Endothelial cell (in vitro differentiated cells): ENCODE results near the gene INIP. TPM values are rescaled to one million over a fixed set of nuclear protein-coding genes. Genes with fewer than 3 reads are reported as not detected.

ENCODE experiments used
- DNase-seq: peaks from one replicate; pipeline ENCODE4 v3.0.0; 2021; ENCODE audit warnings: low spot score
- H3K27ac Mint-ChIP-seq: one replicate; pipeline ENCODE4 v1.8.0; 2021; ENCODE audit warnings: mixed read lengths, inconsistent platforms; ENCODE audit not compliant: unreplicated experiment
- H3K27me3 Mint-ChIP-seq: one replicate; pipeline ENCODE4 v1.8.0; 2021; ENCODE audit warnings: mild to moderate bottlenecking, moderate library complexity, mixed read lengths, inconsistent platforms; ENCODE audit not compliant: unreplicated experiment
- H3K36me3 Mint-ChIP-seq: one replicate; pipeline ENCODE4 v1.8.0; 2021; ENCODE audit warnings: mild to moderate bottlenecking, low read depth, mixed read lengths, inconsistent platforms; ENCODE audit not compliant: unreplicated experiment
- H3K4me1 Mint-ChIP-seq: one replicate; pipeline ENCODE4 v1.8.0; 2021; ENCODE audit warnings: mild to moderate bottlenecking, mixed read lengths, inconsistent platforms; ENCODE audit not compliant: unreplicated experiment
- H3K4me3 Mint-ChIP-seq: one replicate; pipeline ENCODE4 v1.8.0; 2021; ENCODE audit warnings: mild to moderate bottlenecking, mixed read lengths, inconsistent platforms; ENCODE audit not compliant: unreplicated experiment
- H3K9me3 Mint-ChIP-seq: one replicate; pipeline ENCODE4 v1.8.0; 2021; ENCODE audit warnings: mixed read lengths, inconsistent platforms; ENCODE audit not compliant: unreplicated experiment
- total RNA-seq: library from RNA; stranded (reverse); fragmentation: NEBNext Ultra II Directional; extraction: Animal tissue kit (Norgen Biotek cat#: 25700); gene quantifications from one replicate; pipeline ENCODE4 v1.2.1, GENCODE V29; 2021; ENCODE audit not compliant: unreplicated experiment
- TF ChIP-seq, protein P1 (sequence below): fragments of 200-600 bp; sonication (generic); IDR thresholded peaks from one replicate; pipeline ENCODE4 v1.5.0; 2021; ENCODE audit warnings: antibody characterized with exemption; ENCODE audit not compliant: unreplicated experiment

Gene INIP
- total RNA-seq, 1 donor from 2014 or later: 20.8 TPM

DNA sequence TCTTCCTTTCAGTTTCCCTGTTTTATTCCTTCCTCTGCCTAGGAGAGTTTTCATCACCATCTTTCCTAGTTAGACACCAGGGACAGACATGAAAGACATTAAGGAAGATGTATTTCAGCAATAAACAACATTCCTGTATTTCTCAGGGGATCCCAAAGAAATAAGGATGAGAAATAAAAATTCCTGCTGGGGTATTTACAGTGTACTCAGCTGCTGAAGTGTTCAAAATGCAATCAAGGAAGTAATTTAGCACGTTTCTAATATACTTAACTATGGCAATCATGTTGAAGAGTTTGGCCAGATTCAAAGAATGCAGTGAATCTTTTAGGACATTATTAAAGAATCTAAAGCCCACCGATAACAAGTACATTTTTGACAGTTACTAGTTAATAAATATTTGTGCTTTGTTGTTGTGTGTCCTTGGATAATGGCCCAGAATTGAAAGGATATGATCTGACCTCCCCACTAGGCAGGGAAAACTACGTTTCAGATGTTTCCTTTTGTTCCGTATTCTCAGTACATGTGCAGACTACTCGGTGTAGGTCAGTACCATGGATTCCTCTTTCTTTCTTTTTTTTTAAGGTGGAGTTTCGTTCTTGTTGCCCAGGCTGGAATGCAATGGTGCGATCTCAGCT is 46.8 kb downstream of the INIP start:
- Mint-ChIP-seq H3K4me1 (no peaks in the 10 kb centered on the region), H3K9me3 (no peaks in the 10 kb centered on the region), H3K36me3 (no peaks in the 10 kb centered on the region), H3K27ac (no peak overlapping the region), H3K4me3 (no peak overlapping the region), H3K27me3 (peaks cover 3% of the 10 kb centered on the region)
- TF ChIP-seq, protein P1, sequence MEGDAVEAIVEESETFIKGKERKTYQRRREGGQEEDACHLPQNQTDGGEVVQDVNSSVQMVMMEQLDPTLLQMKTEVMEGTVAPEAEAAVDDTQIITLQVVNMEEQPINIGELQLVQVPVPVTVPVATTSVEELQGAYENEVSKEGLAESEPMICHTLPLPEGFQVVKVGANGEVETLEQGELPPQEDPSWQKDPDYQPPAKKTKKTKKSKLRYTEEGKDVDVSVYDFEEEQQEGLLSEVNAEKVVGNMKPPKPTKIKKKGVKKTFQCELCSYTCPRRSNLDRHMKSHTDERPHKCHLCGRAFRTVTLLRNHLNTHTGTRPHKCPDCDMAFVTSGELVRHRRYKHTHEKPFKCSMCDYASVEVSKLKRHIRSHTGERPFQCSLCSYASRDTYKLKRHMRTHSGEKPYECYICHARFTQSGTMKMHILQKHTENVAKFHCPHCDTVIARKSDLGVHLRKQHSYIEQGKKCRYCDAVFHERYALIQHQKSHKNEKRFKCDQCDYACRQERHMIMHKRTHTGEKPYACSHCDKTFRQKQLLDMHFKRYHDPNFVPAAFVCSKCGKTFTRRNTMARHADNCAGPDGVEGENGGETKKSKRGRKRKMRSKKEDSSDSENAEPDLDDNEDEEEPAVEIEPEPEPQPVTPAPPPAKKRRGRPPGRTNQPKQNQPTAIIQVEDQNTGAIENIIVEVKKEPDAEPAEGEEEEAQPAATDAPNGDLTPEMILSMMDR: no peak
- DNase-seq: no peak

DNA sequence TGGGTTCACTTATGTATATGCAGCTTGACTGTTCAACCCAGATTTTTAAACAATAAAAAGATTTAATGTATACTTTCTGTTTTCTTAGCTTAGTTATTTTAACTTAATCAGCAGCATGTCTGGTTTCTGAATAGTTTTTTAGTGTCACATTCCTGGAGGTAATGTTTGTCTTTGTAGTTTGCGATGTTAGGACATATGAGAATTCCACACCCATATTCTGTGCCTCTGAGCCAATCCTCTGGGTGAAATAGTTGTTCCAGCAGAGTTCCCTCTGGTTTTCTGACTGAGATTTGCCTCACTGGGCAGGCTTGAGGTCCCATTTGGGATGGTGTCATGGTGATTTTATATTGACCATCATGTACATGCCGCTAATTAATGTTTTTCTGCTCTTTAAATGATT is 48.6 kb downstream of the INIP start:
- H3K27me3 Mint-ChIP-seq: peaks cover 3% of the 10 kb centered on the region
- no peak overlapping the region for H3K27ac Mint-ChIP-seq
- no peak overlapping the region for H3K4me3 Mint-ChIP-seq
- H3K36me3 Mint-ChIP-seq: no peaks in the 10 kb centered on the region
- TF ChIP-seq, protein P1: no peak
- no peak for DNase-seq
- H3K4me1 Mint-ChIP-seq: no peaks in the 10 kb centered on the region
- H3K9me3 Mint-ChIP-seq: no peaks in the 10 kb centered on the region

DNA sequence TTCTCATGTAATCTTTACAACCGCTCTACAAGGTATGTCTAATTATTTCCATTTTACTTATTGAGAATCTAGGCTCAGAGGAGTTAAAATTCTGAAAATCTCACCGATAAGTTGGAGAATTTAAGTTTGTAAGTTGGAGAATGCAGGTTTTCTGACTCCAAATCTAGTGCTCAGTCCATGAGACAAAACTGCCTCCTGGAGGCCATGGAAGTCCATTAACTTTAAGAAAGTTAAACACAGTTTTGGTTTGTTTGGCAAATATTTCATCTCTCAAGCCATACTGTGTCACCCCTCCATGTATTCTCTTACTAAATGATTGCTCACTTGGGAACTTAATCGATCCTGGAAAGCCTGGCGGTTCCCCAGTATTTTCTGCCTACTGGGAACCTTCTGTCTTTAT is 52.6 kb downstream of the INIP start:
- no peak for DNase-seq
- Mint-ChIP-seq H3K27ac (no peak overlapping the region), H3K4me3 (no peak overlapping the region), H3K36me3 (no peaks in the 10 kb centered on the region), H3K27me3 (peaks cover 1% of the 10 kb centered on the region), H3K4me1 (no peaks in the 10 kb centered on the region), H3K9me3 (no peaks in the 10 kb centered on the region)
- TF ChIP-seq, protein P1: no peak

- no peaks in the 10 kb centered on the region for H3K36me3 Mint-ChIP-seq
- H3K9me3 Mint-ChIP-seq: no peaks in the 10 kb centered on the region
- H3K4me1 Mint-ChIP-seq: no peaks in the 10 kb centered on the region
- DNase-seq: no peak
- H3K27ac Mint-ChIP-seq: no peak overlapping the region
- TF ChIP-seq, protein P1: no peak
- no peak overlapping the region for H3K4me3 Mint-ChIP-seq
- H3K27me3 Mint-ChIP-seq: no peaks in the 10 kb centered on the region
These were observed 53.4 kb downstream of the INIP start for GRCh38 chr9:112664531-112664930.

DNA sequence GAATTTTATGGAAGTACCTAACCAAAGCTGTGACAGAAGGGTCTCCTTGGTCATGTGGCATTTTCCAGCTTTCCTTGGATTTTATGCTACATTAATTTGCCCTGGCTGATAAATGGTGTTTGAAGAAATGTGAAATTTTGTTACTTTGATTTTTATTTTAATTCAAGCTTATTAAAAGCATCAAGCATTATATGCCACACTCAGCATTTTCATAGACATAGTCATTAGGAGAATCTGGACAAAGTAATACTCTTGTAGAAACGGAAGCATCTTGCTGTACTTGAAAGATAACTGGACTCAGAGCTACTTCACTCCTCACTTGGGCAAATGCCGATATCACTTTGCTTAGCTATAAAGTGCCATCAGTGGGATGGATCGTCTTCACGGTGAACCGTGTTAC is 54.2 kb downstream of the INIP start:
- Mint-ChIP-seq H3K27me3 (no peaks in the 10 kb centered on the region), H3K4me3 (no peak overlapping the region), H3K9me3 (no peaks in the 10 kb centered on the region), H3K4me1 (no peaks in the 10 kb centered on the region), H3K27ac (no peak overlapping the region), H3K36me3 (no peaks in the 10 kb centered on the region)
- DNase-seq: no peak
- TF ChIP-seq, protein P1: no peak
